ENCODE measurements around the gene CCDC63.

- no peak for TF ChIP-seq POLR2A (IDR thresholded peaks at IDR 0.05; ENCODE audit: extremely low read depth, insufficient read length)
- TF ChIP-seq MAX (IDR thresholded peaks at IDR 0.05; ENCODE audit: low read depth, low read length): no peak
- TF ChIP-seq CTCF (IDR thresholded peaks at IDR 0.05; ENCODE audit: low read depth, low read length): peak; percentile 45
- TF ChIP-seq MYC (IDR thresholded peaks at IDR 0.05; ENCODE audit: low read depth, low read length): no peak
These were observed 85.3 kb downstream of the CCDC63 start for GRCh38 chr12:110932046-110932445.

Measured in NB4 (cell line).